Stimulated activated CD4-positive, alpha-beta T cell treated with anti-CD3 and anti-CD28 coated beads, Interleukin-4, amount 100 ng/mL, for 48 hours (primary cell): ENCODE measurements around the gene SOBP.

Experiments
- DNase-seq, 2 donors: peaks; one replicate each; pipeline ENCODE4 v3.0.0-alpha.2; 2020; ENCODE audit warnings: low read depth in 2 of 2

SOBP gene

GRCh38 chr6:107584726-107585125 lies 94.8 kb downstream of the SOBP start:
- DNase-seq = no peak

GRCh38 chr6:107585815-107586435 lies 96.0 kb downstream of the SOBP start:
- no peak for DNase-seq

GRCh38 chr6:107587451-107587850 lies 97.5 kb downstream of the SOBP start:
- no peak for DNase-seq

GRCh38 chr6:107589199-107589598 lies 99.3 kb downstream of the SOBP start:
- DNase-seq = no peak

GRCh38 chr6:107589934-107590333 lies 100.0 kb downstream of the SOBP start:
- DNase-seq = no peak

GRCh38 chr6:107590378-107590777 lies 100.5 kb downstream of the SOBP start:
- no peak for DNase-seq

- no peak for DNase-seq
These were observed 101.4 kb downstream of the SOBP start for GRCh38 chr6:107591346-107591745.

- DNase-seq = no peak
These were observed 102.9 kb downstream of the SOBP start for GRCh38 chr6:107592806-107593205.

GRCh38 chr6:107594736-107595135 lies 104.8 kb downstream of the SOBP start:
- DNase-seq = no peak

- no peak for DNase-seq
These were observed 108.2 kb downstream of the SOBP start for GRCh38 chr6:107598091-107598490.

- DNase-seq = no peak
These were observed 109.1 kb downstream of the SOBP start for GRCh38 chr6:107599043-107599442.

GRCh38 chr6:107600121-107600520 lies 110.2 kb downstream of the SOBP start:
- DNase-seq = no peak

GRCh38 chr6:107600936-107601335 lies 111.0 kb downstream of the SOBP start:
- no peak for DNase-seq

GRCh38 chr6:107601406-107601805 lies 111.5 kb downstream of the SOBP start:
- no peak for DNase-seq

- no peak for DNase-seq
These were observed 112.5 kb downstream of the SOBP start for GRCh38 chr6:107602321-107603005.

GRCh38 chr6:107603006-107603370 lies 113.1 kb downstream of the SOBP start:
- no peak for DNase-seq

- DNase-seq = no peak
These were observed 114.6 kb downstream of the SOBP start for GRCh38 chr6:107604549-107604948.

- DNase-seq = no peak
These were observed 116.5 kb downstream of the SOBP start for GRCh38 chr6:107606407-107606806.

- DNase-seq = no peak
These were observed 117.2 kb downstream of the SOBP start for GRCh38 chr6:107607116-107607515.

- no peak for DNase-seq
These were observed 121.3 kb downstream of the SOBP start for GRCh38 chr6:107611094-107611810.

- DNase-seq = no peak
These were observed 123.0 kb downstream of the SOBP start for GRCh38 chr6:107612762-107613415.

- no peak for DNase-seq
These were observed 123.9 kb downstream of the SOBP start for GRCh38 chr6:107613651-107614379.
